GM19023 (cell line): ENCODE data around the gene IPO13.

Source experiments
- ATAC-seq: cut with Tn5 transposase; IDR thresholded peaks from one replicate; pipeline ENCODE4 v1.9.1; 2021; ENCODE audit warnings: mild to moderate bottlenecking, moderate library complexity; ENCODE audit not compliant: unreplicated experiment

Gene IPO13

GRCh38 chr1:43947874-43948437 is 1.2 kb downstream of the IPO13 start:
- ATAC-seq = no peak

GRCh38 chr1:43949678-43950077 is 2.9 kb downstream of the IPO13 start:
- ATAC-seq = no peak

- ATAC-seq = no peak
Measured at GRCh38 chr1:43951021-43951985, 4.6 kb downstream of the IPO13 start.

GRCh38 chr1:43952731-43953346 is 6.1 kb downstream of the IPO13 start:
- ATAC-seq = no peak

DNA sequence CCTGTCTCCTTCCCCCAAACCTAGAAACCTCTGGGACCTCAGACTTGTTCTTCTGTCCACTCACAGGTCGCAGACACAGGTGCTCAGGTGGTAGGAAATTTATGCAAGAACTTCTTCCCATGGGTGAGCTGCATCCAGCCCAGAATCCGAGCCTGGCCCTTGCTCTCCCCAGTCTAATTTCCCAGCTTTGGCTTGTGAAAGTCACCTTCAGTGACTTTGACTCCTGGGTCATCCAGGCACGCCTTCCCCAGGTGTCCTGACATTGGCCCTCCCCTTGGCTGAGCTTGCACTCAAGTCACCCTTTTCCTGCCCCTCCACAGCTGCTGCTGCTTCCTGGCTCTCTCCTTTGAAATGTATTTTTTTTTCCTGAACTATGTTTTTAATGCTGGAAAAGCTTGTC is 6.6 kb downstream of the IPO13 start:
- ATAC-seq = no peak

- no peak for ATAC-seq
Measured at GRCh38 chr1:43954036-43954435, 7.3 kb downstream of the IPO13 start.

DNA sequence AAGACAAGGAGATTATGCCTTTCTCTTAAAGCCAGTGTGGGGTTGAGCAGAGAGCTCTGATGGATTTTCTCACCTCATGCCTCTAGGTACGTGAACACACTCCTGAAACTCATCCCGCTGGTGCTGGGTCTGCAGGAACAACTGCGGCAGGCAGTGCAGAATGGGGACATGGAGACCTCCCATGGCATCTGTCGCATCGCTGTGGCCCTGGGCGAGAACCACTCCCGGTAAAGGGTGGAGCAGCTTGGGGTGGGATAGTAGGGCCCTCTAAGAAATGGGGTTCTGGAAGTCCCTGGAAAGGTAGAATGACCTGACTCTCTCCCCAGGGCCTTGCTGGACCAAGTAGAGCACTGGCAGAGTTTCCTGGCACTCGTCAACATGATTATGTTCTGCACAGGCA is 9.5 kb downstream of the IPO13 start:
- ATAC-seq = no peak

DNA sequence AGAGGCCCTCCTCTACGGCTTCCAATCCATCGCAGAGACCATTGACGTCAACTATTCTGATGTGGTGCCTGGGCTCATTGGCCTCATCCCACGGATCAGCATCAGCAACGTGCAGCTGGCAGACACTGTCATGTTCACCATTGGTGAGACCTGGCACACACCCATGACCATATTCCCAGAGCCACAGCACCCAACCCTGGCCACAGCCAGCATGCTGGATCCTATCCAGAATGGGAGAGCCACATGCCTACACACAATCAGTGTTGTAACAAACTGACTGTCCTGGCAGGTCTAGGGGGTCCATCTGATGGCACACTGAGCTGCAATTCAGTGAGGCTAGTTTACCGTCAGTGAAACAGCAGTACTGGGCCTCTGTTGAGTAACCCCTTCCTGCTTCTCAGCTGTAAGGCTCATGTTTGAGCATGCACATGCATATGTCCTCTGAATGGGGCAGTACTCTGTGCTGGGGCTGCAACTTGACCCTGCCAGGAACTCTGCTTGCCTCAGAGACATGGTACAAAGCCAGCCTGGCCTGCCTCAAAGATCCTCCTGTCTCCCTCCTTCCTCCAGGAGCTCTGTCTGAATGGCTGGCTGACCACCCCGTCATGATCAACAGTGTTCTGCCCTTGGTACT is 10.8 kb downstream of the IPO13 start:
- no peak for ATAC-seq

- ATAC-seq = no peak
Measured at GRCh38 chr1:43958351-43959255, 11.9 kb downstream of the IPO13 start.

DNA sequence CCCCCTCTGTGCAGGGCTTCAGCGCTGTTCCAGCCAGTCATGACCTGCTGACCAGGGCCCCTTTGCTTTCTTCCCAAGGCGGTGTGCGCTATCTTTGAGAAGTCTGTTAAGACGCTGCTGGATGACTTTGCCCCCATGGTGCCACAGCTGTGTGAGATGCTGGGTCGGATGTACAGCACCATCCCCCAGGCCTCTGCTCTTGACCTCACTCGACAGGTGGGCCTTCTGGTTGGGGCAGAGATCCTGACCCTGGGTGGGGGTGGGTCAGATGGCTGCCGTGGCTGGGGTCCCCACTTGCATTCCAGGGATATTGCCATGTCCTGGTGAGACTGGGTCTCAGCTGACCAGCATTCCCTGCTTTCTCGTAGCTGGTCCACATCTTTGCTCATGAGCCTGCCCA is 14.0 kb downstream of the IPO13 start:
- ATAC-seq = no peak

DNA sequence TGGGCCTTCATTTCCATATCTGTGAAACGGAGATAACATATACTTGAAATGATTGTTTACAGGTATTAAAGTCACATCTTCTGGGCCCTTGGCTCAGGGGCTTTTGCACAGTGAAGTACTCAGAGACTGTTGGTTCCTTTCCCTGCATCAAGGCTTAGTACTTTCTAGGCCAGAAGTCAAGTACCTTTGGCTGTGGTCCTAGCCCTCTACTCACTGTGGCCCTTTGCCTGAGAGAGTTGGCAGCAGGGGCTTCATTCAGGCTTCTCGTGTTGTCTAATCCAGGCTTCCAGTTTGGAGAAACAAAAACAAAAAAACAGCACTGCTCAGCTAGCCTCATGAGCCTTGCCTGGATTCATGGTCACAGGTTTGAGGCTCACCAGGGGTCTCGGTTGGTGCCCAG is 14.9 kb downstream of the IPO13 start:
- ATAC-seq = no peak

GRCh38 chr1:43962324-43962723 is 15.6 kb downstream of the IPO13 start:
- ATAC-seq = no peak

- ATAC-seq = no peak
Measured at GRCh38 chr1:43963006-43963405, 16.3 kb downstream of the IPO13 start.

- no peak for ATAC-seq
Measured at GRCh38 chr1:43963890-43964289, 17.1 kb downstream of the IPO13 start.

DNA sequence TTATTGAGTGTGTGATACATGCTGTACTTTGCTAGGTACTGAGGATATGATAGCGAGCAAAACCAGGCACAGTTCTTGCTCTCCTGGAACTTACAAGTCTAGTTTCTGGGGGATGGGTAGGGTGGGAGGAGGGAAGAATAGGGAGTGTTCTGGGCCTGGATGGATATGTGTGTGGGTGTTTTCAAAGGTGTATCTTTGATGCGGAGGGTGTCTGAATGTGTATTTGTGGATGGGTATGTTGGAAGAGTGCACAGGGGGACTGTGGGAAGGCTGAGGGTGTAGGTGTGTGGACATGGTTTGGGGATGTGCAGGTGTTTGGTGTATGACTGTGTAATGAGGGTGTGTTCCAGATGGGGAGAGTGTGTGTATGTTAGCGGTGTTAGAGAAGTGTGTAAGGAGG is 18.6 kb downstream of the IPO13 start:
- no peak for ATAC-seq

DNA sequence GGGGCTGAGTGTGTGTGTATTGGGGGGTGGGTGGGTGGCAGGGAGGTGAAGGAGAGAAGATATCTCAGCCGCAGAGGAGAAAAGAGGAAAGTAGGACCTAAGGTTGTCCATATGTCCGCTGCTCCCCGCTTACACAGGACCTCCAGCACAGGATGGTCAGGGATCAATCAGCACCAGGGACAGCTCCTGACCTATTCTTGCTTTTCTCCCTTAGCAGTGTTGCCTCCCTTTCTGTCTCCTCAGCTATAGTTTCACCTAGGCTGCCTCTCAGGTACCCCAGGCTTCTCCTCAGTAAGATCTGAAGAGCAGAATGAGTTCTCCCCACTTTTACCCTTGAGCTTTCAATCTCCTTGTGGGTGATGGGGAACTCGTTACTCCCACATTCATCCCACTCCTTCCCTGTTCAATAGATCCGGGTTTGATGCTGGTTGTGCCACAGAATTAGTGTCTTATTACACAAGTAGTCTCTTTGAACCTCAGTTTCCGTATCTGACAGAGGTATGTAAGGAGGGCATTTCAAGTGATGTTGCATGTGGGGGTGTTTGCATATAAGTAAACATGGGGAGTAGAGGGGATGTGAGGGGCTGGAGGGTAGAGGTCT is 21.7 kb downstream of the IPO13 start:
- ATAC-seq = no peak

DNA sequence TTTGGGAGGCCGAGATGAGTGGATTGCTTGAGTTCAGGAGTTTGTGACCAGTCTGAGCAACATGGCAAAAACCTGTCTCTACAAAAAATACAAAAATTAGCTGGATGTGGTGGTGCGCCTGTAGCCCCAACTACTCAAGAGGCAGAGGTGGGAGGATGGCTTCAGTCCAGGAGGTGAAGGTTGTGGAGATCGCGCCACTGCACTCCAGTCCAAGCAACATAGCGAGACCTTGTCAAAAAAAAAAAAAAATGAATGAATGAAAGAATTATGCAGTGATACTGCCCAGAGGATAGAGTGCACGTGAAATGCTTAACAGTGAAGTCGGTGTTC is 22.6 kb downstream of the IPO13 start:
- no peak for ATAC-seq

DNA sequence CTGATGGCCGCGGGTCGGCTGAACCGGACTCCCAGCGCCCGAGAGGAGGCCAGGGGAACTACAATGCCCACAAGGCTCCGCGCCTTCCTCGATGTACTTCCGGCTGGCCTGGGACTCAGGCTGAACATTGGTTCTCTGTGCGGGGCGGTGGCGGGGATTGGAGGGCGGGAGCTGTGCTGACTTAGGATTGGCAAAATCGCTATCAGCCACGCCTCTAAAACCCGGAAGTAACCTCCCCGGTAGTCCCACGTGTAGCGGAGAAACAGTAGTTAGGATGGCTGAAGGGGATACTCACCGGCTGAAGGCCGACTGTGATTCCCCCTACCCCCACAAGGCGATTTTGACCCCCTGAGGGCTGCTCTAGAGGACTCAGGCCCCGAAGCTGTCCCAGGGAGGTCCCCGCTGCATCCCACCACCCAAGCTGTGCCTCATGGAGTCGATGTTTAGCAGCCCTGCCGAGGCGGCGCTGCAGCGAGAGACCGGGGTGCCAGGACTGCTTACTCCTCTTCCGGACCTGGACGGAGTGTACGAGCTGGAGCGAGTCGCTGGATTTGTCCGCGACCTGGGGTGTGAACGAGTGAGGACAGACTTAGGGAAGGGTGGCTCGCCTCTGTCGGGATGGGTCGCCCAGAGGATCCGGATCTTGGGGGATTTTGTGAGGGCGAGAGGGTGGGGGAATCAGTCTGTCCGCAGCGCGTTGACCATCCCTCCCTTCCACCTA is 23.2 kb downstream of the IPO13 start, which contains the start of gene DPH2:
Gene DPH2, plus strand, starts transcription at position 265 of the 721 bp plus-strand sequence. Its CDS starts 166 bp downstream, at position 431.
- peak; percentile 78 for ATAC-seq

GRCh38 chr1:43970502-43970901 is 23.8 kb downstream of the IPO13 start:
- no peak for ATAC-seq
